B cell (primary cell): ENCODE measurements around the gene COQ8A.

Source experiments
- EZH2 ChIP-seq: IDR thresholded peaks from 2 replicates; pipeline ENCODE4 v1.6.1; 2012; ENCODE audit warnings: borderline replicate concordance, low read depth, mild to moderate bottlenecking, moderate library complexity, low read length; ENCODE audit not compliant: insufficient read depth, poor library complexity, severe bottlenecking
- TF ChIP-seq, protein P1 (sequence below): fragments of 200-600 bp; IDR thresholded peaks from one replicate; pipeline ENCODE4 v1.8.0; 2022; ENCODE audit warnings: antibody characterized with exemption, mild to moderate bottlenecking

- TF ChIP-seq, protein P1, sequence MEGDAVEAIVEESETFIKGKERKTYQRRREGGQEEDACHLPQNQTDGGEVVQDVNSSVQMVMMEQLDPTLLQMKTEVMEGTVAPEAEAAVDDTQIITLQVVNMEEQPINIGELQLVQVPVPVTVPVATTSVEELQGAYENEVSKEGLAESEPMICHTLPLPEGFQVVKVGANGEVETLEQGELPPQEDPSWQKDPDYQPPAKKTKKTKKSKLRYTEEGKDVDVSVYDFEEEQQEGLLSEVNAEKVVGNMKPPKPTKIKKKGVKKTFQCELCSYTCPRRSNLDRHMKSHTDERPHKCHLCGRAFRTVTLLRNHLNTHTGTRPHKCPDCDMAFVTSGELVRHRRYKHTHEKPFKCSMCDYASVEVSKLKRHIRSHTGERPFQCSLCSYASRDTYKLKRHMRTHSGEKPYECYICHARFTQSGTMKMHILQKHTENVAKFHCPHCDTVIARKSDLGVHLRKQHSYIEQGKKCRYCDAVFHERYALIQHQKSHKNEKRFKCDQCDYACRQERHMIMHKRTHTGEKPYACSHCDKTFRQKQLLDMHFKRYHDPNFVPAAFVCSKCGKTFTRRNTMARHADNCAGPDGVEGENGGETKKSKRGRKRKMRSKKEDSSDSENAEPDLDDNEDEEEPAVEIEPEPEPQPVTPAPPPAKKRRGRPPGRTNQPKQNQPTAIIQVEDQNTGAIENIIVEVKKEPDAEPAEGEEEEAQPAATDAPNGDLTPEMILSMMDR = no peak
- TF ChIP-seq EZH2 = no peak
Measured at GRCh38 chr1:226942392-226942791, 2.3 kb downstream of the COQ8A start.
